ENCODE data around the gene KLHL29.

Gene KLHL29

DNA sequence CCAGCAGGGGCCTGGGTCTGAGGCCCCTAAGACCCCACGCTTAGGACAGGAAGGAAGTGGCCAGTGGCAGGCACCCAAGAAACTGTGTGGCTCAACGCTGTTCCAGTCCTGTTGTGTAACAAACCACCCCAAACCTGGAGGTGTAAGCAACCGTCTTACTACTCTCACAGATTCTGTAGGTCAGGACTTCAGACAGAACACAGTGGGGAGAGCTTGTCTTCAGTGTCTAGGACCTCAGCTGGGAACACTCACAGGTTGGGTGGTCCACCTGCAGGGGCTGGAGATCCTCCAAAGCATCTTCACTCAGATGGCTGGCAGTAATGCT lies 123.0 kb downstream of the KLHL29 start:
- Histone ChIP-seq H3K14ac (ENCODE audit: low read length) (no peak overlapping the region), H2AFZ (ENCODE audit: insufficient read depth, low read length, poor library complexity) (no peak overlapping the region), H3K79me1 (ENCODE audit: low read length) (peaks cover 4% of the 10 kb centered on the region), H2BK120ac (ENCODE audit: insufficient read depth, low read length, poor library complexity) (no peak overlapping the region), H3K4me3 (ENCODE audit: low read depth, low read length) (no peak overlapping the region), H3K4me1 (ENCODE audit: control insufficient read depth in 1 of 2, insufficient read depth in 2 of 2, low read length in 2 of 2) (peaks cover 22 to 31% of the 10 kb centered on the region in 2 experiments), H3K27ac (ENCODE audit: low read depth, low read length) (no peak overlapping the region), H4K91ac (ENCODE audit: low read depth, low read length) (no peak overlapping the region), H3K23ac (ENCODE audit: low read length) (no peak overlapping the region), H3K79me2 (ENCODE audit: control insufficient read depth, insufficient read depth, low read length, poor library complexity) (no peaks in the 10 kb centered on the region), H2AK5ac (ENCODE audit: low read length) (no peak overlapping the region), H2BK5ac (ENCODE audit: low read depth, low read length, poor library complexity) (no peak overlapping the region), H3K18ac (ENCODE audit: low read length) (peak overlapping the region; percentile 27), H3K36me3 (ENCODE audit: control insufficient read depth in 1 of 2, insufficient read depth in 2 of 2, low read length in 2 of 2) (no peaks in the 10 kb centered on the region), H3K4ac (ENCODE audit: low read depth, low read length) (no peak overlapping the region), H3K9me3 (ENCODE audit: insufficient read depth, low read depth, low read length) (no peaks in the 10 kb centered on the region), H3K4me2 (ENCODE audit: low read length) (no peak overlapping the region), H4K8ac (ENCODE audit: low read depth, low read length) (no peak overlapping the region), H2BK12ac (ENCODE audit: low read length) (no peak overlapping the region), H3K27me3 (ENCODE audit: insufficient read depth, low read length) (no peaks in the 10 kb centered on the region), H4K12ac (ENCODE audit: low read depth, low read length) (no peak overlapping the region), H3K9ac (ENCODE audit: low read length) (no peak overlapping the region)
- no CpG with 5 or more reads among the region's 3 CpGs for WGBS (ENCODE audit: extremely low coverage, insufficient coverage, insufficient read length)
- DNase-seq, result no peak

- Histone ChIP-seq H3K9ac (ENCODE audit: low read length) (no peak overlapping the region), H3K4ac (ENCODE audit: low read depth, low read length) (no peak overlapping the region), H3K4me3 (ENCODE audit: low read depth, low read length) (no peak overlapping the region), H4K12ac (ENCODE audit: low read depth, low read length) (no peak overlapping the region), H3K79me2 (ENCODE audit: control insufficient read depth, insufficient read depth, low read length, poor library complexity) (no peaks in the 10 kb centered on the region), H3K27me3 (ENCODE audit: insufficient read depth, low read length) (no peaks in the 10 kb centered on the region), H2BK120ac (ENCODE audit: insufficient read depth, low read length, poor library complexity) (no peak overlapping the region), H3K23ac (ENCODE audit: low read length) (no peak overlapping the region), H3K36me3 (ENCODE audit: control insufficient read depth in 1 of 2, insufficient read depth in 2 of 2, low read length in 2 of 2) (no peaks in the 10 kb centered on the region), H4K91ac (ENCODE audit: low read depth, low read length) (no peak overlapping the region), H3K9me3 (ENCODE audit: insufficient read depth, low read depth, low read length) (no peaks in the 10 kb centered on the region), H3K27ac (ENCODE audit: low read depth, low read length) (no peak overlapping the region), H3K4me2 (ENCODE audit: low read length) (no peak overlapping the region), H2AK5ac (ENCODE audit: low read length) (no peak overlapping the region), H2BK12ac (ENCODE audit: low read length) (no peak overlapping the region), H3K4me1 (ENCODE audit: control insufficient read depth in 1 of 2, insufficient read depth in 2 of 2, low read length in 2 of 2) (peaks cover 14 to 22% of the 10 kb centered on the region in 2 experiments), H2BK5ac (ENCODE audit: low read depth, low read length, poor library complexity) (no peak overlapping the region), H4K8ac (ENCODE audit: low read depth, low read length) (no peak overlapping the region), H3K18ac (ENCODE audit: low read length) (no peak overlapping the region), H2AFZ (ENCODE audit: insufficient read depth, low read length, poor library complexity) (no peak overlapping the region), H3K79me1 (ENCODE audit: low read length) (peaks cover 2% of the 10 kb centered on the region), H3K14ac (ENCODE audit: low read length) (no peak overlapping the region)
- WGBS (ENCODE audit: extremely low coverage, insufficient coverage, insufficient read length), result no CpG with 5 or more reads among the region's 6 CpGs
- DNase-seq, result no peak
Observed at GRCh38 chr2:23509103-23509502, 124.1 kb downstream of the KLHL29 start.

GRCh38 chr2:23509596-23510292 lies 124.8 kb downstream of the KLHL29 start:
- H3K23ac ChIP-seq (ENCODE audit: low read length), result no peak overlapping the region
- H3K36me3 ChIP-seq (ENCODE audit: control insufficient read depth in 1 of 2, insufficient read depth in 2 of 2, low read length in 2 of 2), result no peaks in the 10 kb centered on the region
- no CpG with 5 or more reads among the region's 9 CpGs for WGBS (ENCODE audit: extremely low coverage, insufficient coverage, insufficient read length)
- no peak overlapping the region for H3K4me3 ChIP-seq (ENCODE audit: low read depth, low read length)
- no peak overlapping the region for H4K8ac ChIP-seq (ENCODE audit: low read depth, low read length)
- no peak overlapping the region for H2AK5ac ChIP-seq (ENCODE audit: low read length)
- H4K12ac ChIP-seq (ENCODE audit: low read depth, low read length), result no peak overlapping the region
- no peak overlapping the region for H3K4ac ChIP-seq (ENCODE audit: low read depth, low read length)
- no peaks in the 10 kb centered on the region for H3K79me1 ChIP-seq (ENCODE audit: low read length)
- no peak for DNase-seq
- no peak overlapping the region for H2BK12ac ChIP-seq (ENCODE audit: low read length)
- H3K79me2 ChIP-seq (ENCODE audit: control insufficient read depth, insufficient read depth, low read length, poor library complexity), result no peaks in the 10 kb centered on the region
- H4K91ac ChIP-seq (ENCODE audit: low read depth, low read length), result no peak overlapping the region
- no peak overlapping the region for H3K18ac ChIP-seq (ENCODE audit: low read length)
- no peak overlapping the region for H2BK5ac ChIP-seq (ENCODE audit: low read depth, low read length, poor library complexity)
- H3K9ac ChIP-seq (ENCODE audit: low read length), result no peak overlapping the region
- no peak overlapping the region for H3K4me2 ChIP-seq (ENCODE audit: low read length)
- H3K14ac ChIP-seq (ENCODE audit: low read length), result no peak overlapping the region
- no peaks in the 10 kb centered on the region for H3K27me3 ChIP-seq (ENCODE audit: insufficient read depth, low read length)
- H2BK120ac ChIP-seq (ENCODE audit: insufficient read depth, low read length, poor library complexity), result no peak overlapping the region
- H2AFZ ChIP-seq (ENCODE audit: insufficient read depth, low read length, poor library complexity), result no peak overlapping the region
- peaks cover 11 to 17% of the 10 kb centered on the region in 2 experiments for H3K4me1 ChIP-seq (ENCODE audit: control insufficient read depth in 1 of 2, insufficient read depth in 2 of 2, low read length in 2 of 2)
- H3K9me3 ChIP-seq (ENCODE audit: insufficient read depth, low read depth, low read length), result no peaks in the 10 kb centered on the region
- no peak overlapping the region for H3K27ac ChIP-seq (ENCODE audit: low read depth, low read length)

- H3K4me1 ChIP-seq (ENCODE audit: control insufficient read depth in 1 of 2, insufficient read depth in 2 of 2, low read length in 2 of 2), result peaks cover 8 to 11% of the 10 kb centered on the region in 2 experiments
- H3K14ac ChIP-seq (ENCODE audit: low read length), result no peak overlapping the region
- no peaks in the 10 kb centered on the region for H3K27me3 ChIP-seq (ENCODE audit: insufficient read depth, low read length)
- no peak overlapping the region for H2AFZ ChIP-seq (ENCODE audit: insufficient read depth, low read length, poor library complexity)
- H3K4me2 ChIP-seq (ENCODE audit: low read length), result no peak overlapping the region
- H3K79me1 ChIP-seq (ENCODE audit: low read length), result no peaks in the 10 kb centered on the region
- H2BK5ac ChIP-seq (ENCODE audit: low read depth, low read length, poor library complexity), result no peak overlapping the region
- no peak overlapping the region for H4K12ac ChIP-seq (ENCODE audit: low read depth, low read length)
- no peak overlapping the region for H4K8ac ChIP-seq (ENCODE audit: low read depth, low read length)
- no peak overlapping the region for H2AK5ac ChIP-seq (ENCODE audit: low read length)
- no peak overlapping the region for H3K4ac ChIP-seq (ENCODE audit: low read depth, low read length)
- no peak overlapping the region for H3K27ac ChIP-seq (ENCODE audit: low read depth, low read length)
- no peak overlapping the region for H3K18ac ChIP-seq (ENCODE audit: low read length)
- H2BK120ac ChIP-seq (ENCODE audit: insufficient read depth, low read length, poor library complexity), result no peak overlapping the region
- no peak overlapping the region for H3K23ac ChIP-seq (ENCODE audit: low read length)
- H4K91ac ChIP-seq (ENCODE audit: low read depth, low read length), result no peak overlapping the region
- H3K79me2 ChIP-seq (ENCODE audit: control insufficient read depth, insufficient read depth, low read length, poor library complexity), result no peaks in the 10 kb centered on the region
- no peak for DNase-seq
- WGBS (ENCODE audit: extremely low coverage, insufficient coverage, insufficient read length), result no CpG with 5 or more reads among the region's 5 CpGs
- H3K9ac ChIP-seq (ENCODE audit: low read length), result no peak overlapping the region
- no peaks in the 10 kb centered on the region for H3K9me3 ChIP-seq (ENCODE audit: insufficient read depth, low read depth, low read length)
- H3K4me3 ChIP-seq (ENCODE audit: low read depth, low read length), result no peak overlapping the region
- no peaks in the 10 kb centered on the region for H3K36me3 ChIP-seq (ENCODE audit: control insufficient read depth in 1 of 2, insufficient read depth in 2 of 2, low read length in 2 of 2)
- H2BK12ac ChIP-seq (ENCODE audit: low read length), result no peak overlapping the region
Observed at GRCh38 chr2:23510471-23510870, 125.5 kb downstream of the KLHL29 start.
